Trophoblast cell (in vitro differentiated cells and primary cell): ENCODE data around the gene SYNGR3.

ENCODE experiments used
- DNase-seq, 2 donors: peaks; one replicate each; pipeline ENCODE4 v3.0.0-alpha.2; 2016
- H2AFZ ChIP-seq: 2 replicates; pipeline ENCODE4 v1.6.1; 2013; ENCODE audit warnings: low read length, moderate library complexity, mild to moderate bottlenecking; ENCODE audit not compliant: insufficient read depth, poor library complexity
- H2AK5ac ChIP-seq: 2 replicates; pipeline ENCODE4 v1.6.1; 2013; ENCODE audit warnings: mild to moderate bottlenecking, low read length
- H2BK120ac ChIP-seq: 2 replicates; pipeline ENCODE4 v1.6.1; 2013; ENCODE audit warnings: low read length, mild to moderate bottlenecking, moderate library complexity; ENCODE audit not compliant: insufficient read depth, poor library complexity
- H2BK12ac ChIP-seq: 2 replicates; pipeline ENCODE4 v1.6.1; 2013; ENCODE audit warnings: mild to moderate bottlenecking, low read length, moderate library complexity
- H2BK5ac ChIP-seq: 2 replicates; pipeline ENCODE4 v1.6.1; 2013; ENCODE audit warnings: low read length, low read depth, moderate library complexity, mild to moderate bottlenecking; ENCODE audit not compliant: poor library complexity
- H3K14ac ChIP-seq: 2 replicates; pipeline ENCODE4 v1.6.1; 2013; ENCODE audit warnings: mild to moderate bottlenecking, low read length
- H3K18ac ChIP-seq: 2 replicates; pipeline ENCODE4 v1.6.1; 2013; ENCODE audit warnings: mild to moderate bottlenecking, low read length
- H3K23ac ChIP-seq: 2 replicates; pipeline ENCODE4 v1.6.1; 2013; ENCODE audit warnings: low read length
- H3K27ac ChIP-seq: 2 replicates; pipeline ENCODE4 v1.5.1; 2013; ENCODE audit warnings: low read depth, mild to moderate bottlenecking, inconsistent platforms, low read length, moderate library complexity
- H3K27me3 ChIP-seq: 2 replicates; pipeline ENCODE4 v1.6.1; 2013; ENCODE audit warnings: inconsistent platforms, mild to moderate bottlenecking, low read length, moderate library complexity; ENCODE audit not compliant: insufficient read depth
- H3K36me3 ChIP-seq, 2 experiments: 1 replicate in 1 of 2; 2 replicates in 1 of 2; pipeline ENCODE4 v1.6.1; 2013; ENCODE audit warnings: low read length in 2 of 2, mild to moderate bottlenecking in 2 of 2, moderate library complexity in 1 of 2; ENCODE audit not compliant: insufficient read depth in 2 of 2, control insufficient read depth in 1 of 2
- H3K4ac ChIP-seq: 2 replicates; pipeline ENCODE4 v1.6.1; 2013; ENCODE audit warnings: low read depth, mild to moderate bottlenecking, low read length, moderate library complexity
- H3K4me1 ChIP-seq, 2 experiments: 1 replicate in 1 of 2; 2 replicates in 1 of 2; pipeline ENCODE4 v1.6.1; 2013; ENCODE audit warnings: low read length in 2 of 2, mild to moderate bottlenecking in 2 of 2, moderate library complexity in 1 of 2; ENCODE audit not compliant: insufficient read depth in 2 of 2, control insufficient read depth in 1 of 2
- H3K4me2 ChIP-seq: 2 replicates; pipeline ENCODE4 v1.6.1; 2013; ENCODE audit warnings: inconsistent platforms, mild to moderate bottlenecking, low read length, moderate library complexity
- H3K4me3 ChIP-seq: 2 replicates; pipeline ENCODE4 v1.5.1; 2013; ENCODE audit warnings: mild to moderate bottlenecking, low read depth, low read length, inconsistent platforms
- H3K79me1 ChIP-seq: one replicate; pipeline ENCODE4 v1.6.1; 2013; ENCODE audit warnings: low read length
- H3K79me2 ChIP-seq: 2 replicates; pipeline ENCODE4 v1.6.1; 2013; ENCODE audit warnings: low read length, mild to moderate bottlenecking; ENCODE audit not compliant: control insufficient read depth, insufficient read depth, poor library complexity
- H3K9ac ChIP-seq: 2 replicates; pipeline ENCODE4 v1.6.1; 2013; ENCODE audit warnings: mild to moderate bottlenecking, low read length
- H3K9me3 ChIP-seq: 2 replicates; pipeline ENCODE4 v1.6.1; 2013; ENCODE audit warnings: low read depth, mild to moderate bottlenecking, control low read depth, inconsistent platforms, low read length; ENCODE audit not compliant: insufficient read depth
- H4K12ac ChIP-seq: 2 replicates; pipeline ENCODE4 v1.6.1; 2013; ENCODE audit warnings: low read depth, mild to moderate bottlenecking, low read length, moderate library complexity
- H4K8ac ChIP-seq: 2 replicates; pipeline ENCODE4 v1.6.1; 2013; ENCODE audit warnings: low read depth, mild to moderate bottlenecking, low read length, moderate library complexity
- H4K91ac ChIP-seq: one replicate; pipeline ENCODE4 v1.6.1; 2013; ENCODE audit warnings: low read depth, mild to moderate bottlenecking, low read length, moderate library complexity
- WGBS: extraction: QIAGEN DNeasy Blood & Tissue Kit; methylation state at CpG from one replicate; pipeline ENCODE4 v1.1.7; 2013; ENCODE audit warnings: missing lambda C conversion rate; ENCODE audit not compliant: insufficient read length, insufficient coverage; ENCODE audit errors: extremely low coverage; 5-methylcytosine and 5-hydroxymethylcytosine counted together

SYNGR3 gene

DNA sequence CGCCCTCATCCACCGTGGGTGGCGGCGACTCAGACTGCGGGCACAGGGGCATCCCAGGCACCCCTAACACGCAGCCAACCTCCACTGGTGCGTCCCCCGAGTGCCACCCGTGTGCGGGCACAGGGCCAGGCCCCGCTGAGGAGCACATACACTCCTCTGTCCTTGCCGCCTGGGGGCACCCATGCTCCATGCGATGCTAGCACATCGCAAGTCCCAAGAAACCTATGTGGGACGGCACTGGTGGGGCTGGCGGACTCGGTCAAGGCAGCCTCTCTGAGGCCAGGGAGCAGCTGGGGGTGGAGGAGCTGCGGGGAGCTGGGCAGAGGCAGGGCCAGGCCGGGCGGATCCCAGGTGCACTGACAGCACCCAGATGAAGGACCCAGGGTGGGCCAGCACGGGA, 15.9 kb downstream of the SYNGR3 start:
- H3K4ac ChIP-seq, result no peak overlapping the region
- H4K8ac ChIP-seq, result no peak overlapping the region
- no peak overlapping the region for H3K14ac ChIP-seq
- H3K79me2 ChIP-seq, result peaks cover 13% of the 10 kb centered on the region
- peaks cover 36 to 39% of the 10 kb centered on the region in 2 experiments for H3K36me3 ChIP-seq
- no CpG with 5 or more reads among the region's 21 CpGs for WGBS
- H3K79me1 ChIP-seq, result peaks cover 7% of the 10 kb centered on the region
- no peak overlapping the region for H2BK12ac ChIP-seq
- H3K18ac ChIP-seq, result no peak overlapping the region
- H2BK5ac ChIP-seq, result no peak overlapping the region
- no peak overlapping the region for H3K9ac ChIP-seq
- no peak overlapping the region for H3K4me3 ChIP-seq
- no peak overlapping the region for H2BK120ac ChIP-seq
- no peak overlapping the region for H3K23ac ChIP-seq
- no peak overlapping the region for H4K91ac ChIP-seq
- H3K4me1 ChIP-seq, result peaks cover 13 to 25% of the 10 kb centered on the region in 2 experiments
- no peak overlapping the region for H3K4me2 ChIP-seq
- H3K27ac ChIP-seq, result no peak overlapping the region
- H2AFZ ChIP-seq, result no peak overlapping the region
- peaks cover 1% of the 10 kb centered on the region for H3K9me3 ChIP-seq
- DNase-seq, result no peak
- no peak overlapping the region for H2AK5ac ChIP-seq
- no peak overlapping the region for H4K12ac ChIP-seq
- H3K27me3 ChIP-seq, result no peaks in the 10 kb centered on the region

DNA sequence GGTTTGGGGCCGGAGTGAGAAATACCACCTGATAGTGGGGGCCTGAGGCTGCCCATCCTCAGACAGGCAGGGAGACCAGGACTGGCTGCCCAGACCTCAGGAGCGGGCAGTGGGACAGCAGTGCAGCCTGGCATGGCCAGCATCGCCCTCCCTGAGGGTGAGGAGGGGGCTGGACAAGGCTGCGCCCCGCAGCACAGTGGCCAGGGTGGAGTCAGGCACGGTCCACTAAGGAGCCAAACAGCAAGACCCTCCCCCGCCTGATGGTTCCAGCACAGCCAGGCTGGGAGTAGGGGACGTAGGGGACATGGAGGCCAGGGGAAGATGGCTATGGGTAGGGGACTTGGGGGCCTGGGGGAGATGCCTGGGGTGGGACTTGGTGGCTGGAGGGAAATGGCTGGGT, 16.5 kb downstream of the SYNGR3 start:
- H4K91ac ChIP-seq, result no peak overlapping the region
- H3K18ac ChIP-seq, result peak overlapping the region; percentile 15
- peaks cover 13 to 26% of the 10 kb centered on the region in 2 experiments for H3K4me1 ChIP-seq
- no peak overlapping the region for H3K27ac ChIP-seq
- H4K8ac ChIP-seq, result no peak overlapping the region
- H2BK12ac ChIP-seq, result no peak overlapping the region
- H3K23ac ChIP-seq, result no peak overlapping the region
- no peak for DNase-seq
- no peak overlapping the region for H3K14ac ChIP-seq
- peaks cover 7% of the 10 kb centered on the region for H3K79me1 ChIP-seq
- no peak overlapping the region for H2BK120ac ChIP-seq
- no peak overlapping the region for H3K4me3 ChIP-seq
- H2BK5ac ChIP-seq, result no peak overlapping the region
- H3K79me2 ChIP-seq, result peaks cover 13% of the 10 kb centered on the region
- peak overlapping the region; percentile 41 for H3K4ac ChIP-seq
- peaks cover 30 to 32% of the 10 kb centered on the region in 2 experiments for H3K36me3 ChIP-seq
- H3K27me3 ChIP-seq, result no peaks in the 10 kb centered on the region
- no peak overlapping the region for H2AFZ ChIP-seq
- H3K4me2 ChIP-seq, result no peak overlapping the region
- H4K12ac ChIP-seq, result no peak overlapping the region
- H2AK5ac ChIP-seq, result no peak overlapping the region
- no CpG with 5 or more reads among the region's 8 CpGs for WGBS
- H3K9ac ChIP-seq, result no peak overlapping the region
- H3K9me3 ChIP-seq, result peaks cover 1% of the 10 kb centered on the region

DNA sequence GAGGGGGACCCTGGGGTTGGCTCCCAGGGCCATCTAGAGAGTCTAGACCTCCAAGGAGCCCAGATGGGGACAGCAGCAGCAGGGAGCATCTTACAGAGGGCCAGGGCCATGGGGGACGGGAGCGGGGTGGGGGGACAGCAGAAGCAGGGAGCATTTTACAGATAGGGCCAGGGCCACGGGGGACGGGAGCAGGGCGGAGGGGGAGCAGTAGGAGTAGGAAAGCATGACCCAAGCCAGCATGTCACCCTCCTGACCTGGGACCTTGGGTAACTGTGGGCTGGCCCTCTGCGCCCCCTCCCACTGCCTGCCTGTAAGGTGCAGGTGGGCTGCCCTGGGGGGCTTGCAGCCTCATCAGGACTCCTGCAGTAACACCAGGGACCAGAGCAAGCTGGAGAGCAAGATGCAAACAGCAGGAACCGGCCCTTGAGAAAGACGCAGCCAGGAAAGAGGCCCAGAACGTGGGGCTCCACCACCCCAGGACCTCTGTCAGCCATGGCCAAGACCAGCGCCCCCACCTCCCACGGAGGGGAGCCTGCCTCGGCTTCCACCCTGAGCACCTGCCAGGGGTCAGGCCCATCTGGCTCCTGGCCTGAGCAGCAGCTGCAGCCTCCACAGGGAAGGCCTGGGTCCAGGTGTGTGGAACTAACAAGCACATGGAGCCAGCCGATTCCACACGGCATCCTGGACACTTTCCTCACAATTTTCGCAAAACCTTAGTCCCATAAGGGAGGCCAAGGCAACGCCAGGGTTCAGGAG, 17.5 kb downstream of the SYNGR3 start:
- Histone ChIP-seq H3K4me2 (no peak overlapping the region), H3K14ac (no peak overlapping the region), H3K79me1 (peaks cover 7% of the 10 kb centered on the region), H3K9ac (no peak overlapping the region), H2BK12ac (no peak overlapping the region), H3K4me1 (peaks cover 13 to 26% of the 10 kb centered on the region in 2 experiments), H3K79me2 (peaks cover 13% of the 10 kb centered on the region), H3K27me3 (no peaks in the 10 kb centered on the region), H3K9me3 (peaks cover 1% of the 10 kb centered on the region), H3K27ac (no peak overlapping the region), H4K8ac (no peak overlapping the region), H3K18ac (no peak overlapping the region), H2AK5ac (no peak overlapping the region), H4K91ac (no peak overlapping the region), H2AFZ (no peak overlapping the region), H3K4me3 (no peak overlapping the region), H2BK5ac (no peak overlapping the region), H3K36me3 (peaks cover 20 to 22% of the 10 kb centered on the region in 2 experiments), H3K4ac (peak overlapping the region; percentile 41), H4K12ac (no peak overlapping the region), H2BK120ac (no peak overlapping the region), H3K23ac (no peak overlapping the region)
- DNase-seq, result no peak
- WGBS, result no CpG with 5 or more reads among the region's 16 CpGs

DNA sequence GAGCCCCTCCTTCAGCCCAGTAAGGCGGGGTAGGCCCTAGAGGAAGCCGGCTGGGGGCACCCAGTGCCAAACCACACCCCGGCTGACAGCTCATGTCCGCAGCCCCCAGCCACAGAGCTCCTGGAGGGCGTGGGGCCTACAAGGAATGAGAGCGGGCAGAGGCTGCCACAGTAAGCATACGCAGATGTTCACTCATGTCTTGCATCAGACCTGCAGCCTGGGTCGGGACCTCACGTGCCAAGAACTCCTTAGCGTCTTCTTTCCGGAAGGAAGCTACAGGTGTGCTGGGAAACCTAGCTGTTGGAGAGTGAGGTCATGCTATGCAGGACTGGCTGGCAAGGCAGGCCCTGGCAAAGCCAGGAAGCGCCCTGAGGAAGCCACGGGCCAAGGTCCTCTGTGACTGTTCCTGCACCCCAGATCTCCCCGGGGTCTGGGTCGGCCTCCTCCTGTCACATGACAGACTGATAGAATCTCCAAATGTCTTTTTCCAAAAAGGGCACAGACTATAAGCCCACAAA, 18.3 kb downstream of the SYNGR3 start:
- no peak overlapping the region for H2AFZ ChIP-seq
- no peak overlapping the region for H3K27ac ChIP-seq
- H3K4ac ChIP-seq, result peak overlapping the region; percentile 32
- H3K9ac ChIP-seq, result no peak overlapping the region
- no peak overlapping the region for H3K23ac ChIP-seq
- peaks cover 12 to 14% of the 10 kb centered on the region in 2 experiments for H3K36me3 ChIP-seq
- H3K79me1 ChIP-seq, result peaks cover 7% of the 10 kb centered on the region
- no peaks in the 10 kb centered on the region for H3K27me3 ChIP-seq
- H3K9me3 ChIP-seq, result peaks cover 1% of the 10 kb centered on the region
- peaks cover 13% of the 10 kb centered on the region for H3K79me2 ChIP-seq
- H3K4me2 ChIP-seq, result peak overlapping the region; percentile 85
- H4K8ac ChIP-seq, result no peak overlapping the region
- H2BK5ac ChIP-seq, result no peak overlapping the region
- no peak overlapping the region for H4K12ac ChIP-seq
- no peak overlapping the region for H2AK5ac ChIP-seq
- peaks cover 13 to 26% of the 10 kb centered on the region in 2 experiments for H3K4me1 ChIP-seq
- no peak overlapping the region for H3K18ac ChIP-seq
- H3K14ac ChIP-seq, result no peak overlapping the region
- peak; percentile 85 to 91 for DNase-seq
- no peak overlapping the region for H3K4me3 ChIP-seq
- no peak overlapping the region for H2BK12ac ChIP-seq
- WGBS, result no CpG with 5 or more reads among the region's 15 CpGs
- H2BK120ac ChIP-seq, result no peak overlapping the region
- H4K91ac ChIP-seq, result no peak overlapping the region
